Liver (tissue), 9 donors: ENCODE results near the gene GAST. TPM values are rescaled to one million over a fixed set of nuclear protein-coding genes. Genes with fewer than 3 reads are reported as not detected.

Source experiments
- DNase-seq: peaks from one replicate; pipeline ENCODE4 v3.0.0-alpha.2; 2017; ENCODE audit warnings: low spot score
- H3K27ac ChIP-seq, 2 donors: one replicate each; pipeline ENCODE4 v1.7.0; 2013; ENCODE audit warnings: inconsistent platforms in 2 of 2, low read length in 2 of 2, control low read depth in 1 of 2, low read depth in 1 of 2, mild to moderate bottlenecking in 1 of 2
- H3K27me3 ChIP-seq, 4 donors: one replicate each; pipeline versions ENCODE4 v1.6.1 to v1.7.0; 2013; ENCODE audit warnings: low read length in 3 of 4, inconsistent platforms in 1 of 4, mild to moderate bottlenecking in 1 of 4, moderate library complexity in 1 of 4; ENCODE audit not compliant: control insufficient read depth in 4 of 4, insufficient read depth in 4 of 4
- H3K36me3 ChIP-seq, 4 donors: one replicate each; pipeline versions ENCODE4 v1.6.1 to v1.7.0; 2013; ENCODE audit warnings: low read length in 3 of 4, mild to moderate bottlenecking in 3 of 4, low read depth in 1 of 4, moderate library complexity in 1 of 4; ENCODE audit not compliant: control insufficient read depth in 4 of 4, insufficient read depth in 3 of 4
- H3K4me1 ChIP-seq, 4 donors: one replicate each; pipeline versions ENCODE4 v1.6.1 to v1.7.0; 2013; ENCODE audit warnings: low read length in 3 of 4, mild to moderate bottlenecking in 3 of 4, moderate library complexity in 1 of 4; ENCODE audit not compliant: control insufficient read depth in 4 of 4, insufficient read depth in 4 of 4
- H3K4me3 ChIP-seq, 3 donors: one replicate each; pipeline versions ENCODE4 v1.6.1 to v1.7.0; 2013; ENCODE audit warnings: low read length in 3 of 3, control low read depth in 1 of 3, low read depth in 1 of 3, mild to moderate bottlenecking in 1 of 3
- H3K9ac ChIP-seq, 2 donors: one replicate each; pipeline ENCODE4 v1.7.0; 2013; ENCODE audit warnings: low read length in 2 of 2, mild to moderate bottlenecking in 2 of 2, moderate library complexity in 2 of 2, control low read depth in 1 of 2, low read depth in 1 of 2
- H3K9me3 ChIP-seq, 4 donors: one replicate each; pipeline versions ENCODE4 v1.6.1 to v1.7.0; 2013; ENCODE audit warnings: low read length in 3 of 4; ENCODE audit not compliant: control insufficient read depth in 4 of 4
- ATF3 ChIP-seq: IDR thresholded peaks from 2 replicates; pipeline ENCODE4 v1.6.1; 2016; ENCODE audit warnings: antibody characterized with exemption
- CTCF ChIP-seq: fragments of 150-350 bp; IDR thresholded peaks from 2 replicates; pipeline ENCODE4 v1.5.1; 2017; ENCODE audit warnings: improper control_type of control experiment, low read depth, low read length; ENCODE audit not compliant: missing input control
- EGR1 ChIP-seq, 2 donors: IDR thresholded peaks; 2 replicates each; pipeline ENCODE4 v1.6.1; 2016 to 2018; ENCODE audit warnings: antibody characterized with exemption in 2 of 2, low read depth in 2 of 2
- FOXA1 ChIP-seq: IDR thresholded peaks from 2 replicates; pipeline ENCODE4 v1.6.1; 2016; ENCODE audit warnings: antibody characterized with exemption
- FOXA2 ChIP-seq: IDR thresholded peaks from 2 replicates; pipeline ENCODE4 v1.6.1; 2016; ENCODE audit warnings: antibody characterized with exemption
- GABPA ChIP-seq, 2 donors: IDR thresholded peaks in 1 of 2; conservative IDR thresholded peaks in 1 of 2; 2 replicates each; pipeline ENCODE4 v1.6.1; 2016; ENCODE audit warnings: antibody characterized with exemption in 2 of 2, mild to moderate bottlenecking in 1 of 2, moderate library complexity in 1 of 2
- HNF4G ChIP-seq: IDR thresholded peaks from 2 replicates; pipeline ENCODE4 v1.6.1; 2016; ENCODE audit warnings: antibody characterized with exemption
- JUND ChIP-seq, 2 donors: IDR thresholded peaks; 2 replicates each; pipeline ENCODE4 v1.6.1; 2016; ENCODE audit warnings: antibody characterized with exemption in 2 of 2
- NR2F2 ChIP-seq: IDR thresholded peaks from 2 replicates; pipeline ENCODE4 v1.6.1; 2016; ENCODE audit warnings: antibody characterized with exemption
- RAD21 ChIP-seq, 2 donors: IDR thresholded peaks; 2 replicates each; pipeline ENCODE4 v1.6.1; 2016; ENCODE audit warnings: antibody characterized with exemption in 2 of 2, mild to moderate bottlenecking in 2 of 2
- REST ChIP-seq: IDR thresholded peaks from 2 replicates; pipeline ENCODE4 v1.6.1; 2016; ENCODE audit warnings: antibody characterized with exemption, mild to moderate bottlenecking
- RXRA ChIP-seq, 2 donors: IDR thresholded peaks; 2 replicates each; pipeline ENCODE4 v1.6.1; 2017 to 2018; ENCODE audit warnings: antibody characterized with exemption in 2 of 2, mild to moderate bottlenecking in 1 of 2
- SP1 ChIP-seq: IDR thresholded peaks from 2 replicates; pipeline ENCODE4 v1.6.1; 2018; ENCODE audit warnings: antibody characterized with exemption, mild to moderate bottlenecking
- TAF1 ChIP-seq: conservative IDR thresholded peaks from 2 replicates; pipeline ENCODE4 v1.6.1; 2016; ENCODE audit warnings: antibody characterized with exemption, mild to moderate bottlenecking
- YY1 ChIP-seq: IDR thresholded peaks from 2 replicates; pipeline ENCODE4 v1.6.1; 2016; ENCODE audit warnings: antibody characterized with exemption, mild to moderate bottlenecking
- WGBS: extraction: QIAGEN DNeasy Blood & Tissue Kit; methylation state at CpG from one replicate; pipeline ENCODE4 v1.1.7; 2013; 5-methylcytosine and 5-hydroxymethylcytosine counted together
- polyA plus RNA-seq, 2 donors: library from polyadenylated mRNA; stranded (reverse) in 1 of 2; unstranded in 1 of 2; fragments of 200-250 nt in 1 of 2; fragments of >200 nt in 1 of 2; fragmentation: Nextera tagmentation in 1 of 2; extraction: Ambion mirVana in 1 of 2; gene quantifications; one replicate each; pipeline versions ENCODE4 v1.2.1 to v1.2.3, GENCODE V29; 2013 to 2015
- total RNA-seq, 2 donors: library from RNA; depleted of rRNA; stranded (reverse); fragments of >200 nt; gene quantifications; one replicate each; pipeline ENCODE4 v1.2.3, GENCODE V29; 2014
- TF ChIP-seq, protein P1 (sequence below): IDR thresholded peaks from 2 replicates; pipeline ENCODE4 v1.6.1; 2016; ENCODE audit warnings: antibody characterized with exemption
- donor health status: healthy.
- donor health status: healthy.
- donor health status: healthy.
- donor health status: healthy.
- donor health status: healthy.

GAST gene
- total and polyA plus RNA-seq, 4 donors, result not detected

DNA sequence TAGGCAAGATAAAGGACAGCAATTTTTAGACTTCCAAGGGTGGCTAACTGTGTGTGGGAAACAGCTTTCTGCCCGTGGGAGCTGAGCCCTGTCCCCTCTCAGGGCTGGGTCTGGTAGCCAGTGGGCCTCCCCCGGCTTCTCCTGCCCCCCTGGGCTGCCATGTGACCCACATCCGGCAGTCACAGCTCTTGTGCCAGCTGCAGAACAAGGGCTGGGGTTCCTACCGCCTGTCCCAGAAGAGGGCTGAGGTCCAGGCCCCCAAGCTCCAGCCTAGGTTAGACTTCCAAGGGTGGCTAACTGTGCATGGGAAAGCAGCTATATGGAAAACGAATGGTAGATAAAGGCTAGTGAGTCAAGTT lies 6.1 kb downstream of the GAST start:
- H3K27ac ChIP-seq, result no peak overlapping the region
- WGBS, result 66% methylated on average over 5 of the region's 5 CpGs

More for the DNA sequence above, 6.1 kb downstream of the GAST start:
- DNase-seq, result no peak
- Histone ChIP-seq H3K9ac (no peak overlapping the region), H3K27me3 (no peaks in the 10 kb centered on the region), H3K9me3 (no peaks in the 10 kb centered on the region), H3K4me1 (peaks cover 0 to 4% (median 0%) of the 10 kb centered on the region in 4 donors), H3K36me3 (no peaks in the 10 kb centered on the region), H3K4me3 (no peak overlapping the region)
- TF ChIP-seq HNF4G (no peak), RXRA (IDR thresholded peaks at IDR 0.05) (no peak), YY1 (no peak), FOXA2 (no peak), REST (no peak), TAF1 (no peak), ATF3 (no peak), FOXA1 (no peak), CTCF (no peak), NR2F2 (no peak), RAD21 (IDR thresholded peaks at IDR 0.05) (no peak), JUND (IDR thresholded peaks at IDR 0.05) (no peak), GABPA (IDR thresholded peaks at IDR 0.05 in 1 of 2, conservative IDR thresholded peaks at IDR 0.05 in 1 of 2) (no peak), SP1 (no peak), EGR1 (IDR thresholded peaks at IDR 0.05; ENCODE audit: low read depth in 2 of 2) (no peak)
- TF ChIP-seq, protein P1, sequence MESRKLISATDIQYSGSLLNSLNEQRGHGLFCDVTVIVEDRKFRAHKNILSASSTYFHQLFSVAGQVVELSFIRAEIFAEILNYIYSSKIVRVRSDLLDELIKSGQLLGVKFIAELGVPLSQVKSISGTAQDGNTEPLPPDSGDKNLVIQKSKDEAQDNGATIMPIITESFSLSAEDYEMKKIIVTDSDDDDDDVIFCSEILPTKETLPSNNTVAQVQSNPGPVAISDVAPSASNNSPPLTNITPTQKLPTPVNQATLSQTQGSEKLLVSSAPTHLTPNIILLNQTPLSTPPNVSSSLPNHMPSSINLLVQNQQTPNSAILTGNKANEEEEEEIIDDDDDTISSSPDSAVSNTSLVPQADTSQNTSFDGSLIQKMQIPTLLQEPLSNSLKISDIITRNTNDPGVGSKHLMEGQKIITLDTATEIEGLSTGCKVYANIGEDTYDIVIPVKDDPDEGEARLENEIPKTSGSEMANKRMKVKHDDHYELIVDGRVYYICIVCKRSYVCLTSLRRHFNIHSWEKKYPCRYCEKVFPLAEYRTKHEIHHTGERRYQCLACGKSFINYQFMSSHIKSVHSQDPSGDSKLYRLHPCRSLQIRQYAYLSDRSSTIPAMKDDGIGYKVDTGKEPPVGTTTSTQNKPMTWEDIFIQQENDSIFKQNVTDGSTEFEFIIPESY, result no peak
